PC-9 (cell line): ENCODE results near the gene LRMDA.

ENCODE experiments used
- EZH2 ChIP-seq: fragments of 200-600 bp; sonication (generic); IDR thresholded peaks from 2 replicates; pipeline ENCODE4 v1.8.0; 2017; ENCODE audit warnings: antibody characterized with exemption, low read depth
- TF ChIP-seq, protein P1 (sequence below): fragments of 200-600 bp; sonication (generic); conservative IDR thresholded peaks from 2 replicates; pipeline ENCODE4 v1.6.1; 2017; ENCODE audit warnings: mixed run types, antibody characterized with exemption, mild to moderate bottlenecking, moderate library complexity

DNA sequence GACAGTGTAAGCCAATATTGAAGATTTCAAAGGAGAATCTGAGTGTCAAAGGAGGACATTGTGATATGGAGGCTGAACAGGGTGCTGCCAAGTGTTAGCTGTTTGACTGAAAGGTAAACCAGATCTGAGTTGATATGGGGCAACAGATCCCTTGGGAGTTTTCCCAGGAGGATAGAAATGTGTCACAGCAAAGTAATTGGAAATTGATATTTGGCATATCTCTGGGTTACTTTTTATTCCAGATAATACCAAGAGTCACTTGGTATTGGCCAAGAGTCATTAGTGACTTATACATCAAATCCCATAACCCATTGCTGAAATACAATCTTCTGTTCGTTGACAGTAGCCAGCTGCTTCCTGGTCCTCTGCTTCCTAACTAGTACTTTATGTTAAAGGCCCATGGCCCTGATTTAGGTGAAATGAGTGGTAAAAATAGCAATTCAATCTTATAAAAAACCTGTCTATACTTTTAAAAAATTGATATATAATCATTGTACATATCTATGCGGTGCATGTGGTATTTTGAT lies 922.9 kb downstream of the LRMDA start:
- TF ChIP-seq, protein P1, sequence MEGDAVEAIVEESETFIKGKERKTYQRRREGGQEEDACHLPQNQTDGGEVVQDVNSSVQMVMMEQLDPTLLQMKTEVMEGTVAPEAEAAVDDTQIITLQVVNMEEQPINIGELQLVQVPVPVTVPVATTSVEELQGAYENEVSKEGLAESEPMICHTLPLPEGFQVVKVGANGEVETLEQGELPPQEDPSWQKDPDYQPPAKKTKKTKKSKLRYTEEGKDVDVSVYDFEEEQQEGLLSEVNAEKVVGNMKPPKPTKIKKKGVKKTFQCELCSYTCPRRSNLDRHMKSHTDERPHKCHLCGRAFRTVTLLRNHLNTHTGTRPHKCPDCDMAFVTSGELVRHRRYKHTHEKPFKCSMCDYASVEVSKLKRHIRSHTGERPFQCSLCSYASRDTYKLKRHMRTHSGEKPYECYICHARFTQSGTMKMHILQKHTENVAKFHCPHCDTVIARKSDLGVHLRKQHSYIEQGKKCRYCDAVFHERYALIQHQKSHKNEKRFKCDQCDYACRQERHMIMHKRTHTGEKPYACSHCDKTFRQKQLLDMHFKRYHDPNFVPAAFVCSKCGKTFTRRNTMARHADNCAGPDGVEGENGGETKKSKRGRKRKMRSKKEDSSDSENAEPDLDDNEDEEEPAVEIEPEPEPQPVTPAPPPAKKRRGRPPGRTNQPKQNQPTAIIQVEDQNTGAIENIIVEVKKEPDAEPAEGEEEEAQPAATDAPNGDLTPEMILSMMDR: no peak
- TF ChIP-seq EZH2: no peak
